Kidney (tissue), 14 donors: ENCODE results near the gene GRIK1. TPM values are rescaled to one million over a fixed set of nuclear protein-coding genes. Genes with fewer than 3 reads are reported as not detected.

ENCODE experiments used
- DNase-seq, 5 donors: peaks; one replicate each; pipeline ENCODE4 v3.0.0-alpha.2; 2013 to 2020
- FAIRE-seq: peaks from 2 replicates; lab custom pipeline; 2012; peaks lifted over from hg19 to GRCh38; lab: Jason Lieb, UNC
- H3K27ac ChIP-seq, 2 donors: one replicate each; pipeline ENCODE4 v1.7.0; 2013; ENCODE audit warnings: low read depth in 2 of 2, low read length in 2 of 2, inconsistent platforms in 1 of 2
- H3K27me3 ChIP-seq: one replicate; pipeline ENCODE4 v1.7.1; 2013; ENCODE audit warnings: low read length, inconsistent platforms; ENCODE audit not compliant: control insufficient read depth, insufficient read depth
- H3K36me3 ChIP-seq, 3 donors: one replicate each; pipeline versions ENCODE4 v1.7.0 to v1.7.1; 2013; ENCODE audit warnings: low read length in 3 of 3, control low read depth in 1 of 3, inconsistent platforms in 1 of 3; ENCODE audit not compliant: insufficient read depth in 3 of 3, control insufficient read depth in 2 of 3
- H3K4me1 ChIP-seq, 3 donors: one replicate each; pipeline versions ENCODE4 v1.7.0 to v1.7.1; 2013; ENCODE audit warnings: low read length in 3 of 3, inconsistent platforms in 1 of 3, low read depth in 1 of 3; ENCODE audit not compliant: control insufficient read depth in 2 of 3, insufficient read depth in 2 of 3
- H3K4me3 ChIP-seq, 3 donors: one replicate each; pipeline versions ENCODE4 v1.7.0 to v1.8.1; 2013; ENCODE audit warnings: low read length in 3 of 3, control low read depth in 1 of 3, inconsistent platforms in 1 of 3
- H3K9ac ChIP-seq, 3 donors: one replicate each; pipeline versions ENCODE4 v1.7.0 to v1.7.1; 2013; ENCODE audit warnings: low read length in 3 of 3, control low read depth in 1 of 3, inconsistent platforms in 1 of 3
- H3K9me3 ChIP-seq, 3 donors: one replicate each; pipeline versions ENCODE4 v1.7.0 to v1.7.1; 2013; ENCODE audit warnings: low read length in 3 of 3, control low read depth in 1 of 3, inconsistent platforms in 1 of 3; ENCODE audit not compliant: control insufficient read depth in 2 of 3, insufficient read depth in 1 of 3
- CTCF ChIP-seq: IDR thresholded peaks from 3 replicates; pipeline ENCODE4 v1.5.1; 2012; ENCODE audit warnings: mild to moderate bottlenecking, moderate library complexity, borderline replicate concordance; ENCODE audit not compliant: insufficient read depth; ENCODE audit errors: extremely low read depth
- intact Hi-C: fragments of 100-400 bp; cut with DNase I; formaldehyde crosslinking; loops from one replicate; pipeline ENCODE4 v1.11.1; 2022
- polyA plus RNA-seq: library from polyadenylated mRNA; stranded (reverse); fragments of 350-450 nt; fragmentation: Illumina TruSeq; extraction: RNeasy Lipid Tissue Mini Kit (QIAGEN cat#74804); gene quantifications from one replicate; pipeline ENCODE4 v1.2.3, GENCODE V29; 2014; ENCODE audit warnings: low read depth, low replicate concordance; ENCODE audit not compliant: insufficient read depth
- total RNA-seq: library from RNA; stranded (reverse); fragmentation: NEBNext Ultra II Directional; extraction: Animal tissue kit (Norgen Biotek cat#: 25700); gene quantifications from one replicate; pipeline ENCODE4 v1.2.1, GENCODE V29; 2021
- donor health status: control.
- donor health status: control.
- donor health status: control.
- donor health status: control.
- donor health status: control.
- donor health status: DM: yes; HTN: yes; CAD: no.
- donor health status: Normal renal cell carcinoma (clear cell type).

Gene GRIK1
- total and polyA plus RNA-seq, 2 donors from 2014 or later: not detected

- DNase-seq: no peak
- no peak overlapping the region for H3K27ac ChIP-seq
- FAIRE-seq: no peak
- no peaks in the 10 kb centered on the region for H3K27me3 ChIP-seq
- no peaks in the 10 kb centered on the region for H3K4me1 ChIP-seq
- intact Hi-C loops: no loop called here
- no peaks in the 10 kb centered on the region for H3K36me3 ChIP-seq
- no peak for TF ChIP-seq CTCF
- H3K9me3 ChIP-seq: peaks cover 0 to 9% (median 0%) of the 10 kb centered on the region in 3 donors
- no peak overlapping the region for H3K9ac ChIP-seq
- H3K4me3 ChIP-seq: no peak overlapping the region
Measured at GRCh38 chr21:29832217-29832616, 107.6 kb downstream of the GRIK1 start.

- Histone ChIP-seq H3K4me1 (no peaks in the 10 kb centered on the region), H3K27me3 (no peaks in the 10 kb centered on the region), H3K9me3 (peaks cover 0 to 9% (median 0%) of the 10 kb centered on the region in 3 donors), H3K4me3 (no peak overlapping the region), H3K9ac (no peak overlapping the region), H3K36me3 (no peaks in the 10 kb centered on the region), H3K27ac (no peak overlapping the region)
- no peak for TF ChIP-seq CTCF
- FAIRE-seq (no peak), DNase-seq (no peak)
- intact Hi-C loops: no loop called here
Measured at GRCh38 chr21:29829564-29830275, 110.1 kb downstream of the GRIK1 start.

GRCh38 chr21:29827647-29828046, 112.1 kb downstream of the GRIK1 start:
- intact Hi-C loops: no loop called here
- DNase-seq: no peak
- Histone ChIP-seq H3K27ac (no peak overlapping the region), H3K9me3 (peaks cover 0 to 8% (median 0%) of the 10 kb centered on the region in 3 donors), H3K4me3 (no peak overlapping the region), H3K36me3 (no peaks in the 10 kb centered on the region), H3K27me3 (no peaks in the 10 kb centered on the region), H3K9ac (no peak overlapping the region), H3K4me1 (no peaks in the 10 kb centered on the region)
- TF ChIP-seq CTCF: no peak
- no peak for FAIRE-seq
